SH-SY5Y (cell line): ENCODE measurements around the gene LTBP1.

Source experiments
- GATA2 ChIP-seq: IDR thresholded peaks from 2 replicates; pipeline ENCODE4 v1.6.1; 2011; ENCODE audit warnings: mild to moderate bottlenecking, low read depth, low read length
- GATA3 ChIP-seq: IDR thresholded peaks from 2 replicates; pipeline ENCODE4 v1.6.1; 2011; ENCODE audit warnings: low read depth, mild to moderate bottlenecking, low read length, moderate library complexity

GRCh38 chr2:33317369-33318007, 370.7 kb downstream of the LTBP1 start:
- TF ChIP-seq GATA3 (no peak), GATA2 (no peak)
